ENCODE results near the gene PI4KB.

Gene PI4KB

GRCh38 chr1:151369302-151369610 is 42.0 kb upstream of the PI4KB start:
- TF ChIP-seq, protein P1, sequence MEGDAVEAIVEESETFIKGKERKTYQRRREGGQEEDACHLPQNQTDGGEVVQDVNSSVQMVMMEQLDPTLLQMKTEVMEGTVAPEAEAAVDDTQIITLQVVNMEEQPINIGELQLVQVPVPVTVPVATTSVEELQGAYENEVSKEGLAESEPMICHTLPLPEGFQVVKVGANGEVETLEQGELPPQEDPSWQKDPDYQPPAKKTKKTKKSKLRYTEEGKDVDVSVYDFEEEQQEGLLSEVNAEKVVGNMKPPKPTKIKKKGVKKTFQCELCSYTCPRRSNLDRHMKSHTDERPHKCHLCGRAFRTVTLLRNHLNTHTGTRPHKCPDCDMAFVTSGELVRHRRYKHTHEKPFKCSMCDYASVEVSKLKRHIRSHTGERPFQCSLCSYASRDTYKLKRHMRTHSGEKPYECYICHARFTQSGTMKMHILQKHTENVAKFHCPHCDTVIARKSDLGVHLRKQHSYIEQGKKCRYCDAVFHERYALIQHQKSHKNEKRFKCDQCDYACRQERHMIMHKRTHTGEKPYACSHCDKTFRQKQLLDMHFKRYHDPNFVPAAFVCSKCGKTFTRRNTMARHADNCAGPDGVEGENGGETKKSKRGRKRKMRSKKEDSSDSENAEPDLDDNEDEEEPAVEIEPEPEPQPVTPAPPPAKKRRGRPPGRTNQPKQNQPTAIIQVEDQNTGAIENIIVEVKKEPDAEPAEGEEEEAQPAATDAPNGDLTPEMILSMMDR (IDR thresholded peaks at IDR 0.05; ENCODE audit: low read length, missing control alignments), result no peak
- no peak for DNase-seq (ENCODE audit: low read depth)
- no peak overlapping the region for H3K4me3 ChIP-seq (replicated peaks; ENCODE audit: low read depth, low read length)

- TF ChIP-seq, protein P1 (IDR thresholded peaks at IDR 0.05; ENCODE audit: low read length, missing control alignments), result no peak
Observed at GRCh38 chr1:151368393-151369301, 41.4 kb upstream of the PI4KB start.

DNA sequence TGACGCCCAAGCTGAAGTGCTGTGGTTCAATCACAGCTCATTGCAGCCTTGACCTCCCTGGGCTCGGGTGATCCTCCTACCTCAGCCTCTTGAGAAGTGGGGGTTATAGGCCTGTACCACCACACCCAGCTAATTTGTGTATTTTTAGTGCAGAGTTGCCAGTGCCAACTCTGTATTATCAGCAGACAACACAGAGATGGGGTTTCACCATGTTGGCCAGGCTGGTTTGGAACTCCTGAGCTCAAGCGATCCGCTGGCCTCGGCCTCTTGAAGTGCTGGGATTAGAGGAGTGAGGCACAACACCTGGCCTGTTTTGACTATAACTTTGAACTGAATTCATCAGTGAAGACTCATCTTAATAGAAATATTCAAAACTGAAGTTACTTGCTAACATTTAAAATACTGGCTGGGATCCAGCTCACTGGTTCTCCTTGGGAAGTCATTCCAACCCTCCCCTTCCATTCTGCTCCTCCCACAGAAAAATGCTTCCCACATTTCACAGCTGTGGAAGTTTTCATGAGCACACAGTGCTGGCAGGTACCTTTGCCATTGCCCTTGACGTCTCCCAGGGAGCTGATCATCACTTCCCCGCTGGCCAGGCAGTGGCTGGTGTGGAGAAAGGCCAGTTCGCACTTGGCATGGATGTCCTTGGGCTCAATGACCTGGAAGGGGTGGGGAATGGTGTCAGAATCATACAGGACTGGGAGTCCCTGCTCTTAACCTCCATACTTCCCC is 40.6 kb upstream of the PI4KB start:
- TF ChIP-seq, protein P1 (IDR thresholded peaks at IDR 0.05; ENCODE audit: low read length, missing control alignments), result no peak
- DNase-seq (ENCODE audit: low read depth), result peak; percentile 40
- H3K4me3 ChIP-seq (replicated peaks; ENCODE audit: low read depth, low read length), result no peak overlapping the region

More at GRCh38 chr1:151368393-151369301, 41.4 kb upstream of the PI4KB start:
- no peak overlapping the region for H3K4me3 ChIP-seq (replicated peaks; ENCODE audit: low read depth, low read length)
- DNase-seq (ENCODE audit: low read depth), result no peak

DNA sequence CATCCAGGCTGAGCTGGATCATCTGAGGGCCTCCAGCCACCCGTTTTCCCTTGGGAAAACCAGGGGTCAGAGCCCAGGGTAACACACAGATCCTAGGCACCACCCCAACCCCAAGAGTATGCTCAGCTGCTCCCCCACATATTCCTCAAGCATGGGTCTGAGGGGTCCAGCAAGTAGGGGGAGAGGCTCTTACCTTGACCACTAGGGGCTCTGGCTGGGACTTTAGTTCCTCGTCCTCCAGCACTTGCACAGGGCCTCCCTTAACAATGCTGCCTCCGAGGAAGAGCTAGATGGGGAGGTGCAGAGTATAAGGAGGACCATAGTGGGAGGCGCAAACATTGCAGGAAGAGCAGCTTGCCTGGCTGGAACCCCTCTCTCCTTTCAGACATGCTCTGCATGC is 37.8 kb upstream of the PI4KB start:
- DNase-seq (ENCODE audit: low read depth), result no peak
- TF ChIP-seq, protein P1 (IDR thresholded peaks at IDR 0.05; ENCODE audit: low read length, missing control alignments), result no peak
- no peak overlapping the region for H3K4me3 ChIP-seq (replicated peaks; ENCODE audit: low read depth, low read length)

DNA sequence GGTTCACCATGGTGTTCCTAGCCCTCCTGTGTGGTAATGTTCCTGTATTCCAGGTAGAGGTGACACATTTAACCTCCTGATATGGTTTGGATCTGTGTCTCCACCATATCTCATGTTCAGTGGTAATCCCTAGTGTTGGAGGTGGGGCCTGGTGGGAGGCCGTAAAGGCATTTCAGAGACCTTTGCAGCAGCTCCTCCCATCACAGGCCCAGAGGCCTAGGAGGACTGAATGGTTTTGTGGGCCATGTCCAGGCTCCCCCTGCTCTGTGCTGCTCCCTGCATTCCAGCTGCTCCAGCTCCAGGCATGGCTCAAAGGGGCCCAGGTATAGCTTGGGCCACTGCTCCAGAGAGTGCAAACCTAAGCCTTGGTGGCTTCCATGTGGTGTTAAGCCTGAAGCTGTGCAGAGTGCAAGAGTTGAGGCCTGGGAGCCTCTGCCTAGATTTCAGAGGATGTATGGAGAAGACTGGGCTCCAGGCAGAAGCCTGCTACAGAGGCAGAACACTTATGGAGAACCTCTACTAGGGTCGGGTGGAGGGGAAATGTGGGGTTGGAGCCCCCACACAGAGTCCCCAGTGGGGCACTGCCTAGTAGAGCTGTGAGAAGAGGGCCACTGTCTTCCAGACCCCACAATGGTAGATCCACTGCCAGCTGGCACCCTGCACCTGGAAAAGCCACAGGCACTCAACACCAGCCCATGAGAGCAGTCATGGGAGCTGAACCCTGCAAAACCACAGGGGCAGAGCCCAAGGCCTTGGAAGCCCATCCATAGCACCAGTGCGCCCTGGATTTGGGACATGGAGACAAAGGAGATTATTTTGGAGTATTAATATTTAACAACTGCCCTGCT is 35.3 kb upstream of the PI4KB start:
- DNase-seq (ENCODE audit: low read depth), result no peak
- TF ChIP-seq, protein P1 (IDR thresholded peaks at IDR 0.05; ENCODE audit: low read length, missing control alignments), result no peak
- H3K4me3 ChIP-seq (replicated peaks; ENCODE audit: low read depth, low read length), result no peak overlapping the region

DNA sequence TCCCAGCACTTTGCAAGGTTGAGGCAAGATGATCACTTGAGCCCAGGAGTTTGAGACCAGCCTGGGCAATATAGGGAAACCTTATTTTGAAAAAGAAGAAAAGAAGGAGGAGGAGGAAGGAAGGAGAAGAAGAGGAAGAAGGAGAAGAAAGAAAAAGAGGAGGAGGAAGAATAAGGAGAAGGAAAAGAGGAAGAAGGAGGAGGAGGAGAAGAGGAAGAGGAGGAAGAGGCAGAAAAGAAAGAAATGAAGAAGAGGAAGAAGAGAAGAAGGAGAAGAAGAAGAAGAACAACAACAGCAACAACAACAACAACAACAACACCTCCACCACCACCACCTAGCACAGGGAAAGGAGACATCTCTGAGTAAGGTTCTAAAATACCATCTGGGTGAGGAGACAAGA is 34.7 kb upstream of the PI4KB start:
- no peak for DNase-seq (ENCODE audit: low read depth)
- TF ChIP-seq, protein P1 (IDR thresholded peaks at IDR 0.05; ENCODE audit: low read length, missing control alignments), result no peak
- no peak overlapping the region for H3K4me3 ChIP-seq (replicated peaks; ENCODE audit: low read depth, low read length)

Measured in fibroblast of pulmonary artery (primary cell).